GM21528 (cell line): ENCODE results near the gene KCNAB1.
"Not testable (repeated sequence)": the region's sequence is repeated elsewhere in the genome, so short reads cannot be mapped to it uniquely, and the experiment has no call there.

ENCODE experiments used
- ATAC-seq: cut with Tn5 transposase; IDR thresholded peaks from one replicate; pipeline ENCODE4 v1.9.1; 2021; ENCODE audit warnings: mild to moderate bottlenecking, moderate library complexity; ENCODE audit not compliant: unreplicated experiment, low FRiP score

The KCNAB1 gene

DNA sequence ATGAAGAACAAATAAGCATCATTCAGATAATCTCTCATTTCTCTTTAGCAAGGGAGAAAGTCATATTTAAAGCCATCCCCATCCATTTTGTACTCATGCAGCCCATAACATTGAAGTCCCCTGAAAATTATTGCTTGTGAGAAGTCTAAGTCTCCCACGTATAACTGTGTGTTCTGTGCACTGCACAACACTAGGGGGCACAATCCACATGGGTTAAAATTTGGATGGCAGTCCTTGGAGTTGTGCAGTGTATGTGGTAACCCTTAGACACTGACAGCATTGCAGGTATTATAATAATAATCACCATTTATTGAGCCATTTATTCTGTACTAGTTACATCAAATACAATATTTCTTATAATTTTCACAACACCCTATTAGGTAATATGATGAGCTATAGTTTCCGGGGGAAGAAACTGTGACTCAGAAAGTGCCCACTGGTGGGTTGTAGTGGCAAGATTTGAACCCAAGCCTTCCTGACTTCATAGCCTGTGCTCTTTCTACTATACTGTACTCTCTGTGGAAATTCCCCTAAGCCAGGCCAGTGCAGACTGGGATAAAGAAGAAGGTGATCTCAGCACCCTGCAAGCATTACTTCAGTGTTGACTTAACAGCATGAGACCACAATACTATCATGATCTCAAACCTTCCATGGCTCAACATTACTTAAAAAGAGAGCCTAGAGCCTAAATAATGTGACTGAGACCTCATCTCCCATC is 15.7 kb downstream of the KCNAB1 start:
- ATAC-seq = no peak

DNA sequence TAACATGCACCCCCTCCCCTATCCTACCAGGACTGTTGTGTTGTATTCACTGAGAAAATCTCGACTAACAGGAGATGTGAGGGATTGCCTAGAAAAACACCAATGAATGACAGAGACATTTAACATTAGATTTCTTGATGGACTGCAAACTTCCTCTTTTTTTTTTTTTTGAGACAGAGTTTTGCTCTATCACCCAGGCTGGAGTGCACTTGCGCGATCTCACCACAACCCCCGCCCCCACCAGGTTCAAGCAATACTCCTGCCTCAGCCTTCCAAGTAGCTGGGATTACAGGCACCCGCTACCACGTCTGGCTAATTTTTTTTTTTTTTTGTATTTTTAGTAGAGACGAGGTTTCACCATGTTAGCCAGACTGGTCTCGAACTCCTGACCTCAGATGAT is 17.0 kb downstream of the KCNAB1 start:
- not testable (repeated sequence) for ATAC-seq

DNA sequence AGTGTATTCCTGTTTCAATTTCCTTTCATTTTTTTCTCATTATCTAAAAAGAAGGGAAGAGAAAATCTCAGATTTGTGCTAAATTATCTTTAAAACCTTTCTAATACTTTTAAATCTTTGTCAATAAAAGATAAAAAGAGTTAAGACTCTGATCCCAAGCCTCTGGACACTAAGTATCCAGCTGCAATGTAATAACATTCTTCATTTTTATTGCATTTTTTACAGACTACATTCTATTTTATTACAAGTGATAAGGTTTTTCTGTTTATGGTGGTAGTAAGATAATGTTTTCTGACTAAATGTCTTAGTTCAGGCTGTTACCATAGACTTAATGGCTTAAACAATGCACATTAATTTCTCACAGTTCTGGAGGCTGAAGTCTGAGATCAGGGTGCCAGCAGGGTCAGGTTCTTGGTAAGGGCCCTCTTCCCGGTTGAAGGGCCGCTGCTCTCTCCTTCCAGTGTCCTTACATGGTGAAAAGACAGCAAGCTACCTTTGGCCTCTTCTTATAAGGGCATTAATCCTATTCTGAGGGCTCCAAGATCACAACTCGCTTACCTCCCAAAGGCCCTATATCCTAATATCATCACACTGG is 19.7 kb downstream of the KCNAB1 start:
- ATAC-seq = no peak

DNA sequence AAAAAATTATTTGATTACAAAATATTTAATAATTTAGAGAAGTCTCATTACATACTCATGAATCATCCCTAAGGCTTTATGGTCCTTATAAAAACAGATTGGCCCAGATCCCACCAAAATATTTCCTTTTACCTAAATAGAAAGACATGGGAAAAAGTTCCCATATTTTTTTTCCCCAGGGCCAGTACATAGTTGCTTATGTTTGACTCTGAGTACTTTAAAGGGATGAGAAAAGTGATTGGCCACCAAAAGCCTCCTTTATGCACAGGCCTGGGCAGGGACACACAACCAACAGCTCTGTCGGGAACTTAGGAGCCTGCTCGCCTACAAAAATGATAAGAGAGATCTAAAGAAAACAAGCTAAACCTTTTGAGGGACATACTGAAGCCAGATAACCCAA is 22.3 kb downstream of the KCNAB1 start:
- ATAC-seq = no peak

DNA sequence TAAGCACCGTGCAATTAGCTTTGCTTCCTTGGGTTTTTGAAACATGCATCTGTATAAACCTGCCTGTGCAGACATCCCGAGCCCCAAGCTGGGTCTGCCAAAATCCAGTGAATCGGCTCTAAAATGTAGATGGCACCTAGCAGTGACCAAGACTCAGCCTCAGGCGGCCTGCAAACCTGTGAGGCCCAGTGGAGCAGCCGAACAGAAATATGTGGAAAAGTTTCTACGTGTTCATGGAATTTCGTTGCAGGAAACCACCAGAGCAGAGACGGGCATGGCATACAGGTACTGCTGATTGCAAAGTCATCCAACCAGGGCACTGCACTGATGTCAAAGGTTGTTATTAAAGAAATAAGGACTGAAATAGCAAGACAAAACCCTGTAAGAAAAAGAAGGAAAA is 22.8 kb downstream of the KCNAB1 start:
- no peak for ATAC-seq

DNA sequence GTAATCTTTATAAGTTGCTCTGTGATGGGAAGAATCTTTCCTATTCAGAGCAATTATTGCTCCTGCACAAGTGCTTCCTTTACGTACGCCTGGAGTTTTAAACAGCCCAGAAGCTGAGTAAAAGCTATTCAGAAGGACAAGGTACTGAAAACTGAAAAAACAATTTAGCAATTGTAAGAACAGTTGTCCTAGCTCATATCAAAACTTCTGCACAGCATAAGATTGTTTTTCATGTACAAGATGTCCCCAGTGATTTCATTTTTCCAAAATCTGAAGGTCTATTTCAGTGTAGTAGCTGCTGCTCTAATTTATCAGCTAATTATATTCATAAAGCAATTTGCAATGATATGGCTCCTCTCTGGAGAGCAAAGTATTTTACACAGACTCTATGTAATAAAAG is 23.7 kb downstream of the KCNAB1 start:
- ATAC-seq = no peak

DNA sequence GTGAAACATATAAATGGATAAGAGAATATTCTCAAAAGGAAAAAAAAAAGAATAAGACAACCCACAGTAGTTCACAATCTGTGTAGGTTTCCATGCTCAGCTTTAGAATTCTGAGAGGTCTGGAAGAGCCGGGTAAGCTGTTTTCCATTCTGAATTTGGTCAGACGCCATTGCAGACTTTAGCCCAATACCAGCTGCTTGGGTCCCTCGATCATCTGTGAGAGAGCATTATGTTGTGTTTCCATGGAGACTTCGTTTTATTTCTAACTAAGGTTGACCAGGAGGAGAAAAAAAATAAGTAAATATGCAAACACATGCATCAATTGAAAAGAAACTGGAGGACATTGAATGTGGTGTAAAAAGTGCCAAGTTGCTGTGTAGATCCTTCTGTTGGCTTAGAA is 25.5 kb downstream of the KCNAB1 start:
- ATAC-seq = no peak

DNA sequence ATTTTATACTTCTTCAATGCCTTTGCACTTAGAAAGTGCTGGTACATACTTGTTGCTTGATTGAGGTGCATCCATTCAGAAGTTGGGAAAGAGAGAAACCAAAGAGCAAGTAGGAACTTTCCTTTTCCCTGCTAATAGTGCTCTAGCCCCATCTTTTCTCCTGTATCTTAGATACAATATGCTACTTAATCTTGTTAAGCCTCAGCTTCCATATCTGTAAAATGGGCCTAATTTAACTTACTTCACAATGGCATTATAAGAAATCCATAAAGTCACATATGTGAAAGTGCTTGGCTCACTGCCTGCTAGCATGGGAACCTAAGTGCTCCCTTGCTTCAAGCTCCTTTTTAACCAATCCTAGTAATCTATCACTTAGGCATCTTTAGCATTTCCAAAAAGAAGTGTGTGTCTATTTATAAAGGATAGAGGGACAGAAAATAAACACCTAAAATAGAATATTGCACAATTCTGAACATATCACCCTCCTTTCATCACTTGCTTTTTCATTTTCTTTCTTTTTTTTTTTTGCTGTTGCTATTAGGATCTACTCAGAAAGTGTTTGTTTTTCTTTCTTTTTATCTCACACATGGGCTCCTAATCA is 28.1 kb downstream of the KCNAB1 start:
- no peak for ATAC-seq

DNA sequence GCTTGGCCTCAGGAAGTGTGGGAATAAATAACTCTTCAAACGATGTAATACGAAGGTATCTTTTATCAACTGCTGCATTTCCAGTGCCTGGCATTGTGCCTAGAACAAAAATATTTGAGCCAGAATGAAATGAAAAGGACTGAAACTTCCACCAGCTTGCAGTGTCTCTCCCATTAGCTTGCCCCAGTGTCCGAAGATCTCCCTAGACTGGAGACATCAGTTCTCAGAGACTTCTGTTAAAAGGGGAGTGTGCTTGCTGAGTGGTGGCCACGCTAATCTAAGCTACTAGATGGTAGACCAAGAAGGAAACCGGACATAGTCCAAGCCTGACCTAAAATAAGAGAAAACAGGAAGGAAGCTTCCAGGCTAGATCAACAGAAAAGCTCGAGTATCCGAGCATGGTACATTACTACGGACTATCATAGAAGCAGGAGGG is 28.6 kb downstream of the KCNAB1 start:
- ATAC-seq = no peak

DNA sequence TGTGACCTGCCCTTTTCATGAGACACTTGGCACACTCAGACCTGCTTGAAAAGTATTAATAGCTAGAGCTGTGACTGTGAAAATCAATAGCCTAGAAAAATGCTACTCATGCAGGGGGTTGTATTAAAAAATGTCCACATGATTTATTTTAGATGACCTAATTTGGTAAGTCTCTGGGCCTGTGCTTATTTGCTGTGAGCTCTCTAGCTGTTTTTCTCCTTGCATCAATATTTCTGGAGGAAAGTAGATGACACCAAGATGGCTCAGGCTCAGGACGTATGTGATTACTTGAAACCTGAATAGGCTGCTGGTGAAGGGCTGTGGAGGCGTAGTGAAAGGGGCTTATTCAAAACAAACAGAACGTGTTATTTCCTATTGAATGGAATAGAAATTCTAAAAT is 29.5 kb downstream of the KCNAB1 start:
- no peak for ATAC-seq

DNA sequence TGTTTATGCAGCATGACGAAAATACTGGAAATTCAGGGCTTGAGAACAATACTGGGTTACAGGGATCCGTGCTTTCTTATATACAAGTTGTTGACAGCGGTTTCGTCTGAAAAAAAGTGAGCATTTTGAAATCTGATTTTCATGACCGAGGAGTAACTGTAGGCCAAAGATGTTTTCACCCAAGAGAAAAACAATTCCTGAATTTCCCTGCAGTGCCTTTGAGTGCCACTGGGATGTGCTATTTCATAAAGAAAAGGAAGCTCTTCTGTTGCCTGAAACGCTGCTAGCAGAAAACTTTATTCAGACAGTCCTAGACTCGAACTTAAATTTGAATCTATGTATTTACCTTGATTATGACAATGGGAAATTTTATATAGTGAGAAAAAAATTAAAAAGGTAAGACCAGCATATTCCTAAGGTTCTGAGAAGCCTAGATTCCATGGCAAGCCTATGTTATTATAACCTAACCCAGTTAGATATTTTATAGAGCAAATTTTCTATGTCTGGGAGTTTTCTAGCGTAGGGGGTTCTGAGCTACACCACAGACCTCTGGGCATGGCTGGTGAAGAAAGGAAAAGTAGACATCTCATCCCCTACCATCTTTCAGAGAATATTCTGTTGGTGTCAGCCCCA is 30.2 kb downstream of the KCNAB1 start:
- no peak for ATAC-seq

DNA sequence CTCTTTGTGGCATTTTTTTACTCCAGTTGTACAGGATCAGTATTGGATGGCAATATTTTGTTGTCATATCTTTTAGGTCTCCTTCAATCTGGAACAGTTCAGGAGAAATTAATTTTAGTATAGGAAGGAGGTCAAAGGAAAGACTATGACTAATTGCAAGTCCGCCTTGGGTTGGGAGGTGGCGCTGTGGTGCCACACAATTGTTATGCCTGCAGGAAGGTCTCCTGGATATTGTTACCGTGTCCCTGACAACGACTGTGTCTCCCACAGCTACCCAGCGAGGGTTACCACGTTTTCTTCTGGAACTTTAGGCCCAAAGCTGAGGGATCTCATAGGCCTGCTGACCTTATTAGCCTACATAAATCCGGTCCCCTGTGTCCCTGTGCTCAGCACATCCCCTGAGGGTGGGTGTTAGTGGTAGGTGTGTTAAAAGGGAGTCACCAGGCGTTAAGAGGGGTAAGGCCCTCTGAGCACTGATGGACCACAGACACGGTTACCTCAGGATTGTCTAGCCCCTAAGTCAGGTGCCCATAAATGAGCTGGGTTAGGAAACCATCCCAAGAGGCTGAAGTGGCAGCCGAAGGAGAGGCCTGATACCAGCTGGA is 31.5 kb downstream of the KCNAB1 start:
- peak; percentile 76 for ATAC-seq

DNA sequence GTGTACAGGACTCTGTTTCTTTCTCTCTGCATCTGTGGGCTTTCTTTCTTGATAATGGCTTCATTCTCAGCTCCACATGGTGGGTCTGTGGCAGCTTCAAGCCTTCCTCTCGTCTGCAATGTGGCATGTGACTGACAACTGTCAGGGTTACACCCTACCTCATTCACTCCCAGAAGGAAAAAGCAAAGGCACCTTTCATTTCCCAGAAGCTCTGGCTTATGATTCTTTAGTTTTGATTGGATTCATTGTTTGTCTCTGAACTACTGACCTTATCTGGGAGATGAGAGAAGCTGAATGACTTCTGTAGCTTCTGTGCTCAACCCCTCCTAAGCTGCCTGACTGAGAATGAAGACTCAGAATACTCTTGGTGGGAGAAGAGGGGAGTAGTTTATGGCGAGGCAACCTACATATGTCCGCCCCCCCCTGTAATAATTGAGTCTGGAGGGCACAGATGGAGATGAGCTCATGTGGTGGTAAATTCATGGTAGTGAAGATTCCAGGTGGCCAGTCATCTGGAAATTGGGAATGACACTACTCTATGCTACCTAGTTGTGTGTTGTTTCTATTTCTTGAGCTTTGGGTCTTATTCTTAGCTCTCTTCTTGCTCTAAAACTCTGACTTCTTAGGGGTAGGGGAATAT is 38.4 kb downstream of the KCNAB1 start:
- ATAC-seq = no peak

DNA sequence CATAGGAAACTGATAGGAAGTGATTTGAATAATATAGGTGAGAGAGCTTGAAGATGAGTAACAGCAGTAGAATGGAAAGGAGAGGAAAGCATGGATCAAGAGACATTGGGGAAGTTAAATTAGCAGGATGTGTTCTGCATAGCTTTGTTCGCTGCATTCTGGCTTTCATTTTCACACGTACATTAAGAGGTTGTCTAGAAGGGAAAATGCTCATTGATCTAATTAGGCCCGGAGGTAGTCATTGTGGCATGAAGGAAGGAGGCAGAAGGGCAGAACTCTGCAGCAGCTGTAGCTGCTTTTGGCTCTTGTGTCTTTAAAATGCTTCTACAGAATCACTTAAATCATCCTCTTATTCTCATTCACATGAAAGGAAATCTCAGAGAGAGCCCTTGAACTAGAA is 40.3 kb downstream of the KCNAB1 start:
- peak; percentile 61 for ATAC-seq

DNA sequence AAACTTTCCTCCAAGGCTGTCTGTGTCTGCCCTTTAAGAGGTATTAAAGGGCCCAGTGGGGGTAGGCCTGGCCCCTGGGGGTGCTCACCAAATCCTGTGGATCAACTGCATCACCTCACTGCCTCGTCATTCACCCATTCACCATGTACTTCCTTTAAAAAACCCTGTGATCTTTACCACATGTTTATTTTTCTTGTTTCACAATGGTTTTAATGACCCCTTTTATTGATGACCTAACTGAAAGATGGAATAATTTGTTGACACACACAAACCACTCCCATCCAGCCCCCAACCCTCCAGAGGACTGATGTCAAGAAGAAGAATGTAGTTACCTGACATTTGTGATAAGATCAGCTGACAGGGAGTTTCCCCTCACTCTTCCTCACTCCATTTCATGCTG is 40.8 kb downstream of the KCNAB1 start:
- no peak for ATAC-seq

DNA sequence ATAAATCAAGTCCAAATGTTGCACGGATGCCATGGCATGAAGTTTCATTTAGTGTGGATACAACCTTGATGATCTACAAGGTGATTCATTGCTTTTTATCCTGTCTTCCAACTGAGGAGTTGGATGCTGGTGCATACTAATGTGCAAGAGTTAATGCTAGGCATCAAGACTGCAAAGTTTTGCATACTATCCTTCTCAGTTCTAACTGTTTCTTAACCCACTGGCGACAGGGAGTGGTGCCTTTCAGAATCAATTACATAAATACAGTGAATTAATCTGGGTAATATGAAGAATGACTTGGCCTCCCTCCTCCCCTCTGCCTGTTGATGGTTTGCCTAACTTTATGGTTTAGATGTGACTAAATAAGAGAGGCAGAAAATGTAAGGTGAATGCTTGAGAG is 43.5 kb downstream of the KCNAB1 start:
- ATAC-seq = no peak

DNA sequence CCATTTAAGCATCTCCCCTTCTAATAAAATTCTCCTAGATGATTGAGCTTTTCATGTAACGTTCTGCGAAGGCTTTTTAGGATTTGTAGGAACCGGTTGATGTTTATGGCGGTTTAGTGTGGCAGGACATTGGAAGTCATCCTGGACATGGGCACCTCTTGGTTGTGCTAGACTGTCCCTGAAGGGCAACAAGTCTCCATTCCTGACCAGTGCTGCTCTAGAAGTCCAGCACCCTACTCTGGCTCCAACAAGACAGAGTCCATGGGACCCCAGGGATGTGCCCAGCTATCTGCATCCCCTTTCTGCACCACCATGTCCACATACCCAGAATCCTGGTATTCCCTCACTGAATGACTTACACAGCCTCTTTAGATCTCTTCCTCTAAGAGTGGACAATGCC is 46.4 kb downstream of the KCNAB1 start:
- no peak for ATAC-seq

DNA sequence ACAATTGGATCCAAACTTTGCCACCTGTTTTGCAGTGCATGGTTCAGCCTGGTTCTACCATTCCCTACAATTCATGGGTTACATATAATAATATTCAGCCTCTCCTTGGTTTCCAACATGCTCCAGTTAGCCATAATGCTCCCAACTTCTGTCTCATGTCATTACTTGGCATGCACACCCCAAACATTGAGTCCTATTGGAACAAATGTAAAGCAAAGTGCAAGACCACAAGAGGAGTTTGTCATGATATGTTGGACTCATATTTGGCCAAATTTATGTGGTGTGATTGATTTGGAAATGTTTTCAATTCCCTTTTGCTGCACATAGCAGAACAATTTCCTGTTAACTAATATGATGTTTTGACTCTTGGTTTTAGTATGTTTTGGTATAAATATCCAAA is 50.2 kb downstream of the KCNAB1 start:
- ATAC-seq = no peak

DNA sequence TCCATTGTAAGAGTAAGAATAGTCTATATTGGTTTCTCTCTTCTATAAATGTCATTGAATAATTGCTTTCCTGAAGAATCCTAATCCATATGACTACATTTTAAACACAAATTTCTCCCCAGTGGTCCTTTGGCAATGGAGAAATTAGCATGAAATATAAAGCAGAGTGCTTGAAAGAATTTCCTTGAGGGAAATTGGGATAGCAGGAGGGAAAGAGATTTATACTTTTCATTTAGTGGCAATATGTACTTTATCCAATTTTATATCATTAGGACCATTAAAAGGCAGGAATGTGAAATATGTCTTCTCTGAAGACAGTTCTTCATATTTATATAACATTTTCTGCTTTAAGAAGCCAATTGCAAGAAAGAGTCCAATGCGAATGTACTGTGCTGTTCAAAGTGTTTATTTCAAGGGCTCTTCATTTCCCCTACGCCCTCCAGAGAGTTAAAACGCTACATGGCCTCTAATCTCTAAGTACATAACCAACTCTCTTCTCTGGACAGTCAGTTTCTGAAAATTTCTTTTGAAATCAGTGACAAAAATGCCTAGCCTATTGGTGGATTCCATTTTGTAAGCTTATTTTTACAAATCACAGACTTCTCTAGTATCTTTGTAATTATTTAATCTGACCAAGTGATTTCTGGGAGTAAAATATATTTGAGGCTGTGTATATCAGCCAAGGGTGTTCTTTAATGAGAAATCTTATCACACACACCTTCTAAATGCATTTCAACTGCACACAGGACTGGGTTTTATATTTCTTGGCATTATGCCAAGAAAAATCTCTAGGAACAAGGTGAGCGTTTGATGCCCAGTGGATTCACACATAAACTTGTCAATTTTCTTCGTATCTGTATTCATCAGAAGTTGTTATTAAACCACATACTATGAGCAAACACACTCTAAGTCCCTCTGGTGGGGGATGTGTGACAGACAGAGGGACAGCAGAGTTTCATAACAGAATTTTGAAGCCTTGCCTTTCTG is 51.2 kb downstream of the KCNAB1 start:
- ATAC-seq = no peak

DNA sequence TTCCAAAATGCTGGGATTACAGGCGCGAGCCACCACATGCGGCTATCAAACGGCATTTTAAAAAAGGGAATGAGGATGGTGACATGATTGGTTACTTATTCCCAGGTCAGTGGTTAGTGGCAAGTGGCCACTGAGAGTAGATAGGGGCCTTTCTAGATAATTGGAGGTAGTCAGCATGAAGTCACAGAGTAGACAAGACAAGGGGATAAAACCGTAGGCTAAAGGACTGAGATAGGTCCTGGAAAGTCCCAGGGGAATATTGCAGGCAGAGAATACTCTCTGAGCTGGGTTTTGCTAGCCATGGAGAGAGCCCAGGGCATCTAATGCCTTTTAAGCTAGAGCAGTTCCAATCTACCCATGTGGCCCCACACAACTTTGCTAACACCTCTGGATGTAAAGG is 52.2 kb downstream of the KCNAB1 start:
- no peak for ATAC-seq
